ENCODE data around the gene LRPAP1.

GRCh38 chr4:3517731-3518510 is 14.3 kb downstream of the LRPAP1 start:
- TF ChIP-seq SMC3 (IDR thresholded peaks at IDR 0.05; ENCODE audit: low read depth, low read length): no peak
- TF ChIP-seq SIN3A (IDR thresholded peaks at IDR 0.05; ENCODE audit: borderline replicate concordance, low read depth, low read length): no peak
- TF ChIP-seq TEAD4 (IDR thresholded peaks at IDR 0.05; ENCODE audit: borderline replicate concordance, insufficient read depth): no peak
- no peak for TF ChIP-seq YY1 (IDR thresholded peaks at IDR 0.05; ENCODE audit: low read depth)
- no peak for TF ChIP-seq TCF12 (IDR thresholded peaks at IDR 0.05)
- TF ChIP-seq JUND (IDR thresholded peaks at IDR 0.05): no peak
- TF ChIP-seq CTCF (IDR thresholded peaks at IDR 0.05): no peak
- no peak for TF ChIP-seq EZH2phosphoT487 (IDR thresholded peaks at IDR 0.05; ENCODE audit: borderline replicate concordance, low read depth)
- TF ChIP-seq FOXM1 (IDR thresholded peaks at IDR 0.05; ENCODE audit: low read depth): no peak

Data from SK-N-SH (cell line).